ENCODE results near the gene RCOR1. TPM values are rescaled to one million over a fixed set of nuclear protein-coding genes. Genes with fewer than 3 reads are reported as not detected.

RCOR1 gene
- total RNA-seq, 4 donors from 2014 or later = 3.3 to 40.0 (median 19.7) TPM

GRCh38 chr14:102738373-102739189 is 146.1 kb downstream of the RCOR1 start:
- Histone ChIP-seq H3K4me3 (no peak overlapping the region), H3K9me3 (no peaks in the 10 kb centered on the region), H3K27ac (no peak overlapping the region), H3K4me1 (no peaks in the 10 kb centered on the region), H3K36me3 (no peaks in the 10 kb centered on the region), H3K27me3 (no peaks in the 10 kb centered on the region)
- TF ChIP-seq, protein P1, sequence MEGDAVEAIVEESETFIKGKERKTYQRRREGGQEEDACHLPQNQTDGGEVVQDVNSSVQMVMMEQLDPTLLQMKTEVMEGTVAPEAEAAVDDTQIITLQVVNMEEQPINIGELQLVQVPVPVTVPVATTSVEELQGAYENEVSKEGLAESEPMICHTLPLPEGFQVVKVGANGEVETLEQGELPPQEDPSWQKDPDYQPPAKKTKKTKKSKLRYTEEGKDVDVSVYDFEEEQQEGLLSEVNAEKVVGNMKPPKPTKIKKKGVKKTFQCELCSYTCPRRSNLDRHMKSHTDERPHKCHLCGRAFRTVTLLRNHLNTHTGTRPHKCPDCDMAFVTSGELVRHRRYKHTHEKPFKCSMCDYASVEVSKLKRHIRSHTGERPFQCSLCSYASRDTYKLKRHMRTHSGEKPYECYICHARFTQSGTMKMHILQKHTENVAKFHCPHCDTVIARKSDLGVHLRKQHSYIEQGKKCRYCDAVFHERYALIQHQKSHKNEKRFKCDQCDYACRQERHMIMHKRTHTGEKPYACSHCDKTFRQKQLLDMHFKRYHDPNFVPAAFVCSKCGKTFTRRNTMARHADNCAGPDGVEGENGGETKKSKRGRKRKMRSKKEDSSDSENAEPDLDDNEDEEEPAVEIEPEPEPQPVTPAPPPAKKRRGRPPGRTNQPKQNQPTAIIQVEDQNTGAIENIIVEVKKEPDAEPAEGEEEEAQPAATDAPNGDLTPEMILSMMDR (IDR thresholded peaks at IDR 0.05) = no peak
- TF ChIP-seq POLR2A (IDR thresholded peaks at IDR 0.05) = no peak
- intact Hi-C loops (cut with DNase I; ENCODE audit: low total_unique reads) = no loop called here
- no peak for DNase-seq

- no peak for DNase-seq
- no peak overlapping the region for H3K27ac ChIP-seq
- intact Hi-C loops (cut with DNase I; ENCODE audit: low total_unique reads) = no loop called here
- H3K9me3 ChIP-seq = no peaks in the 10 kb centered on the region
- no peaks in the 10 kb centered on the region for H3K4me1 ChIP-seq
- TF ChIP-seq POLR2A (IDR thresholded peaks at IDR 0.05) = no peak
- TF ChIP-seq, protein P1 (IDR thresholded peaks at IDR 0.05) = no peak
- no peaks in the 10 kb centered on the region for H3K27me3 ChIP-seq
- H3K36me3 ChIP-seq = no peaks in the 10 kb centered on the region
- H3K4me3 ChIP-seq = no peak overlapping the region
These were observed 146.7 kb downstream of the RCOR1 start for GRCh38 chr14:102739190-102739469.

DNA sequence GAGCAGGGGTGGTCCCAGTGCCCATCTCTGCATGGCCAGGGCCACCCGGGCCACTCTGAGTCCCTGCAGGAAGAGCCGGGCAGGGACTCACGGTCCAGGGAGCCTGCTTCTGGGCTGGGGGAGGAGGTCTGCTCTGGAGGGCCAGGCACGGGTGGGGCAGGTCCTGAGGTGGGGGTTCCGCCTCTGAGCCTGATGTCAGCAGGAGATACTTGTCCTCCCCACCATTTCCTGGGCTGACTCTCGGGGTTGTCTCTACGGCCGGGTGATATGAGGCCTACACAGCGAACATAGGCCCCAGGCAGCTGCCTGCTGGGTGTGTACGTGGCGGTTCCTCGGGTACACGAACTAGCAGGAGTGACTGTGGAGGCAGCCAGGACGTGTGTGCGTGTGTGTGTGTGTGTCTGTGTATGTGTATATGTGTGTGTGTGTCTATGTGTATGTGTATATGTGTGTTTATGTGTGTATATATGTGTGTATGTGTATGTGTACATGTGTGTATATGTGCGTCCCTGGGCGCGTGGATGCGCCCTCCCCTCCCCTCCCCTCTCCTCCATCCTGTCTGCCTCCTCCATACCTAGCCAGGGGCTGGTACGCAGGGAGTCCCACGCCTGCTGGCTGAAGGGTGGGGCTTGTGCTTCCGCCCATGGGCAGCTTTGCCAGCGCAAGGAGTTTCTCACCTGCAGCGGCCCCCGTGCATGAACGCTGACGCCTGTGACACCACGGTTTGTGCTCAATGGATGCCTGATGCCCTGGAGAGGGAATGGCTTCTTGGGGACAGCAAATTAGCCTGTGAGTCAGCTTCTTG is 154.4 kb downstream of the RCOR1 start:
- Histone ChIP-seq H3K27ac (no peak overlapping the region), H3K36me3 (no peaks in the 10 kb centered on the region), H3K4me1 (no peaks in the 10 kb centered on the region), H3K9me3 (no peaks in the 10 kb centered on the region), H3K4me3 (no peak overlapping the region), H3K27me3 (no peaks in the 10 kb centered on the region)
- no peak for TF ChIP-seq POLR2A (IDR thresholded peaks at IDR 0.05)
- TF ChIP-seq, protein P1 (IDR thresholded peaks at IDR 0.05) = no peak
- DNase-seq = no peak
- intact Hi-C loops (cut with DNase I; ENCODE audit: low total_unique reads) = no loop called here

GRCh38 chr14:102748806-102749205 is 156.4 kb downstream of the RCOR1 start:
- Histone ChIP-seq H3K36me3 (no peaks in the 10 kb centered on the region), H3K4me1 (no peaks in the 10 kb centered on the region), H3K27me3 (no peaks in the 10 kb centered on the region), H3K9me3 (no peaks in the 10 kb centered on the region), H3K27ac (no peak overlapping the region), H3K4me3 (no peak overlapping the region)
- DNase-seq = no peak
- TF ChIP-seq, protein P1 (IDR thresholded peaks at IDR 0.05) = no peak
- TF ChIP-seq POLR2A (IDR thresholded peaks at IDR 0.05) = no peak
- intact Hi-C loops (cut with DNase I; ENCODE audit: low total_unique reads) = no loop called here
